Pulmonary artery endothelial cell (primary cell): ENCODE results near the gene HSF4. TPM values are rescaled to one million over a fixed set of nuclear protein-coding genes. Genes with fewer than 3 reads are reported as not detected.
A peak's percentile ranks its signal among the peaks of the same experiment; 100 is the strongest.

Experiments used
- DNase-seq: peaks from one replicate; pipeline ENCODE4 v3.0.0-alpha.2; 2011; ENCODE audit warnings: low read depth, low spot score
- total RNA-seq: library from RNA; depleted of rRNA; stranded (reverse); fragments of >200 nt; gene quantifications from 2 replicates; pipeline ENCODE4 v1.2.3, GENCODE V29; 2014

HSF4 gene
- total RNA-seq, 1 donor from 2014 or later, result 0.13 TPM

GRCh38 chr16:67165121-67166078, 855 bp downstream of the HSF4 start:
- DNase-seq, result no peak

- no peak for DNase-seq
Measured at GRCh38 chr16:67166110-67166547, 1.6 kb downstream of the HSF4 start.

- DNase-seq, result no peak
Measured at GRCh38 chr16:67166598-67167168, 2.1 kb downstream of the HSF4 start.

- DNase-seq, result no peak
Measured at GRCh38 chr16:67167588-67167987, 3.0 kb downstream of the HSF4 start.

DNA sequence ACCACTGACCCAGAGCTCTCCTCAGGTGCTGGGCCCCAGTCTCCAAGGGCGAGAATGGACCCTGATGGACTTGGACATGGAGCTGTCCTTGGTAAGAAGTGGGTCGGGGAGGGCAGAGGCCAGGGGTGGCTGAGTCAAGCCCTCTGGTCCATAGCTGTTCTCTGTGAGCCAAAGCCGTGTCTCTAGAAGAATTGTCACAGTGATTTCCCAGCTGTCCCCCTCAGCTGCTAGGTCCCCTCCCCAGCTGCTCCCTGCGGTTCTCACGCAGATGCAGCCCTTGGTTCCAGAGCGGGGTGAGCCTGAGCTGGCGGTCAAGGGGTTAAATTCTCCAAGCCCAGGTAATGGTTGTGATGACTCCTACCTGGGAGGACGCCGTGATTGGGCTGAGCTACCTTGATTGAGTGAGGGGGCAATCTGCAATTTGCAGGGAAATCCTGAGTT, 4.5 kb downstream of the HSF4 start:
- DNase-seq, result no peak

DNA sequence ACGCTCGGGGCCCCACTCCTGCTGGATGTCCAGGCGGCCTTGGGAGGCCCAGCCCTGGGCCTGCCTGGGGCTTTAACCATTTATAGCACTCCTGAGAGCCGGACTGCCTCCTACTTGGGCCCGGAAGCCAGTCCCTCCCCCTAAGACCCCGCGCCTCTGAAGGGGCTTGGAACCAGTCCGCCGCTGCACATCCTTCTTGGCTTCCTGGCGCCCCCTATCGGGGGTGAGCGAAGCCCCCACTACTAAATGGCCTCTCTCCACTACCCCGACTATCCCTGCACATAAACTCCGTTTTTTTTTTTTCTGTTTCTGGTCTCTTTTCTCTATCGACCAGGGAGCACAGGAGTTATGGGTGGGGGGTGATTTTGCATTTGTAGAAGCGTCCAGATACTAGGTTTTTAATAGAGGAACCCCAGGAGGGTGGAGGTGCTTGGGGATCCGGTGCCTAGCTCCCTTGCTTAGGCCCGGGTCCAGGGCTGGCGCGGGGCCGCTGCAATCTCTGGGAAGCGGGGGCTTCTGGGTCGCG, 5.2 kb downstream of the HSF4 start:
- no peak for DNase-seq

- DNase-seq, result peak; percentile 48
Measured at GRCh38 chr16:67170168-67170948, 5.8 kb downstream of the HSF4 start, which contains the start of gene NOL3. TSS of gene NOL3 (plus strand) at chr16:67170538.

DNA sequence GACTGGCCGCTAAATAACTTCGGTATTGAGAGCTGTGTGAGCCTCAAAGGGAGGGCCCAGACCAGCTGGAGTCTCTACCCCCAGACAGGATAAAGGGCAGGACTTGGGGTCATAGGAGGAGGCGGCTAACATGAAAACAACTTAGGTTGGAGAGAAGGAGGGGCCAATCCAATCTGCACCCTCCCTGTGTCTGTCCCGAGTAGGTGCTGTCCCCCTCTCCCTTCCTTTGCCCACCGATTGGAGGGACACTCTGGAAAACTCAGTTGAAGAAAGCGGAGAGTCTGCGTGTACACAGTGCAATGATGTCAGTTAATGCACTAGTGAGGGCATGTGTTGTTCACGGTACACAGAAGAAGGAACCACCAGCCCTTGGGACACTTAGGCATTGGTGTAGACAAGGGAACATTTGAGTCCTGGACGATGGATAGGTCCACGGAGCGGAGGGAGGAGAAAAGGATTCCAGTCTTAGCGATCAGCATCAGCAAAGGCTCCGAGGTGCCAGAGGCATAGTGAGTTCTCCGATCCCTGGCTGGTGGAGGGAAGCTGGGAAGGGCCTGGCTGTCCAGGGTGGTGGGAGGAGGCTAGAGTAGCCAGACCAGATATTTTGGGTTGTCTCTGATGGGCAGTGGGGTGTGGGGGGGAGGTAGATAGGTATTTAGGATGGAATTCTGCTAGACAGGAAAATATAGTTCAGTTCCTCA, 6.6 kb downstream of the HSF4 start:
- DNase-seq, result no peak

DNA sequence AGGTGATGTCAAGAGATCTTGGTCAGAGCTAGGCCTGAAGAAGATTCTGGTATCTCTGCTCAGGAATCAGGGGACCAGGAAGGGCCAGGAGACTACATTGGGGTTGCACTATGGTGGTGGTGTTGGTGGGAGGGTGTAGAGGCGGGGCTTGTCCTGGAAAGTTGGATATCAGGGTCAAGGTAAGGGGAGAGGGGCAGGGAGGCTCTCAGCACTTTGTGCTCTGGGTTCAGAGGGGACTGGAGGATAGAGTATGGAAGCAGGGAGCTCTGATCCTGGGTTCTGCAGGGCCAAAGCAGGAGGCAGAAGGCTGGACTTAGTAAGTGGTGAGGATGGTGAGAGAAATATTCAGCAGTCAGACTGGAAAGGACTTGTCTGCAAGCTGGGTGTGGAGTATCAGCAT, 8.8 kb downstream of the HSF4 start:
- DNase-seq, result no peak

- peak; percentile 72 for DNase-seq
Measured at GRCh38 chr16:67173808-67174705, 9.5 kb downstream of the HSF4 start.

GRCh38 chr16:67174706-67175231, 10.2 kb downstream of the HSF4 start:
- DNase-seq, result no peak

- no peak for DNase-seq
Measured at GRCh38 chr16:67176662-67177061, 12.1 kb downstream of the HSF4 start.

- no peak for DNase-seq
Measured at GRCh38 chr16:67177743-67178699, 13.5 kb downstream of the HSF4 start.

DNA sequence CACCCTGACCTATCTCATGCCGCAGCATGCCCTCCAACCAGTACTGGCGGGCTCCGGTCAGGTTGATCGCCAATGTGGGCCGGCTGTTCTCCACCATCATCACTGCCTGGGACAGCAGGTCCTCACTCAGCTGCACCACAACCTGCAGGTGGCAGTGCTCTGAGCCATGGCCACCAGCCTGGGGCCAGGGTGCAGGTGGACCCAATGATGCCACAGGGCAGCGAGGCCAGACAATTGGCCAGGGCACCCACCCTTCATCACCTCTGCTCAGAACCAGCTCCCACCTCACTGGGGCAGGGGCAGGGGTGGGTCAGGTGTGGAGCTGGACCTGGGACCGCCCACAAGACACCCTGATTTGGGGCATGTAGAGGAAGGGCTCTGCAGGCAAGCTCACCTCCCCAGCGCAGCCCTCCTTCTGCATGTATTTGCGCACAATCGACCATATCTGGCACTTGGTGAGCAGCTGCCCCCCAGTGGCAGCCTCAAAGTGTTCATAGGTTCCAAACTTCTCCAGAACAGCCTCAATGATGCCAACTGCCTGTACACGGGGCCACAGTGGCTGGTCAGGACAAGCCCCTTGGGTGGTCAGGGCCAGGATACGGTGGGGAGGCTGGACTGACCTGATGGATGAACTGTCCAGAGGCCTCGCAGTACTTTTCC, 15.0 kb downstream of the HSF4 start:
- DNase-seq, result no peak

- no peak for DNase-seq
Measured at GRCh38 chr16:67180166-67180565, 15.6 kb downstream of the HSF4 start.

DNA sequence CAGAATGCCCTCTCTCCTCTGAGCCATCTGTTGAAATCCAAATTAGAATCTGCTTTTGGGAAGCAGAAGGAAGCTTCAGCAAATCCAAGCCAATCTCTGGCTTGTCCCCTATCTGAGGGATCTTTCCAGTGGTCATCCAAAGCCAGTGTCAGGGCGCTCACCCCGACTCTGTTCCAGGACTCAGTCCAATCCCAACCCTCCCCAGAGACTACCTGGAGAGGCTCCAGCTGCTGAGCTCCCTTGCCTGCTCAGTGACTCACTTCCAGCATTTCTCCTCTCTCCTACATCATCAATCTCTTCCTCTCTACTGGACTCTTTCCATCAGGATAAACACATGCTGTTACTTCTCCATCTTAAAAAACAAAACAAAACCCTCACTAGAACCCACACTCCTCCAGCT, 16.8 kb downstream of the HSF4 start:
- DNase-seq, result peak; percentile 35

GRCh38 chr16:67182288-67182687, 17.7 kb downstream of the HSF4 start:
- DNase-seq, result no peak

DNA sequence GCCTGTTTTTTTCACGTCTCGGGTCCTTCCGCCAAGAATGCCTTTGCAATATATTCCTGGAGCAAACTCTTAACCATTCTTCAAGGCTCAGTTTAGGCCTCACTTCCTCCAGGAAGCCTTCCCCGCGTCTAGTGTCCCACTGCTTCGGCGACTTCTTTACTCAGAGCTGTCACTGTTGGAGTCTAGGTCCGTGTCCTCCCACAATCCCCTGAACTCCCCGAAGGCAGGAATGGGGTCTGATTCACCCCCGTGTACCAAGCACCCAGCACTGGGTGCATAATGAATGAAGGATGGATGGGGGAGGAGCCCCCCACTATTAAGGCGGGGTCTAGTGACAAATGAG, 18.7 kb downstream of the HSF4 start:
- DNase-seq, result no peak
